RCC 7860 (cell line): ENCODE measurements around the gene VSX1.

Experiments
- DNase-seq: peaks from one replicate; pipeline ENCODE4 v3.0.0-alpha.2; 2015; ENCODE audit warnings: low spot score
- FAIRE-seq: peaks from 2 replicates; lab custom pipeline; 2012; peaks lifted over from hg19 to GRCh38; lab: Jason Lieb, UNC

Gene VSX1

GRCh38 chr20:25087186-25087929, 5.4 kb upstream of the VSX1 start:
- FAIRE-seq (no peak), DNase-seq (no peak)

GRCh38 chr20:25085756-25086495, 4.0 kb upstream of the VSX1 start:
- no peak for FAIRE-seq
- DNase-seq = no peak

GRCh38 chr20:25084626-25085187, 2.8 kb upstream of the VSX1 start:
- no peak for FAIRE-seq
- no peak for DNase-seq

GRCh38 chr20:25083773-25084625, 2.1 kb upstream of the VSX1 start:
- DNase-seq (no peak), FAIRE-seq (no peak)

GRCh38 chr20:25083141-25083772, 1.3 kb upstream of the VSX1 start:
- DNase-seq (no peak), FAIRE-seq (no peak)

GRCh38 chr20:25082498-25082873, 545 bp upstream of the VSX1 start:
- FAIRE-seq = no peak

GRCh38 chr20:25081065-25081729, 744 bp downstream of the VSX1 start:
- FAIRE-seq (no peak), DNase-seq (no peak)

More at GRCh38 chr20:25082498-25082873, 545 bp upstream of the VSX1 start:
- DNase-seq = no peak

GRCh38 chr20:25079171-25079570, 2.8 kb downstream of the VSX1 start:
- FAIRE-seq (no peak), DNase-seq (no peak)

GRCh38 chr20:25078662-25079061, 3.3 kb downstream of the VSX1 start:
- DNase-seq = no peak

GRCh38 chr20:25077610-25078169, 4.3 kb downstream of the VSX1 start:
- FAIRE-seq (no peak), DNase-seq (no peak)

More at GRCh38 chr20:25078662-25079061, 3.3 kb downstream of the VSX1 start:
- no peak for FAIRE-seq

- DNase-seq = no peak
- no peak for FAIRE-seq
Observed at GRCh38 chr20:25076731-25077609, 5.0 kb downstream of the VSX1 start.

GRCh38 chr20:25076201-25076600, 5.7 kb downstream of the VSX1 start:
- no peak for DNase-seq
- FAIRE-seq = no peak

- no peak for FAIRE-seq
- DNase-seq = no peak
Observed at GRCh38 chr20:25073544-25073943, 8.4 kb downstream of the VSX1 start.

GRCh38 chr20:25072226-25072811, 9.6 kb downstream of the VSX1 start:
- DNase-seq (no peak), FAIRE-seq (no peak)

- DNase-seq (no peak), FAIRE-seq (no peak)
Observed at GRCh38 chr20:25071734-25072133, 10.2 kb downstream of the VSX1 start.

- DNase-seq (no peak), FAIRE-seq (no peak)
Observed at GRCh38 chr20:25070821-25071473, 11.0 kb downstream of the VSX1 start.

GRCh38 chr20:25067102-25067987, 14.6 kb downstream of the VSX1 start:
- no peak for DNase-seq
- FAIRE-seq = no peak
